ENCODE data around the gene PRRC2C.
"Not testable (repeated sequence)": the region's sequence is repeated elsewhere in the genome, so short reads cannot be mapped to it uniquely, and the experiment has no call there.

The PRRC2C gene

DNA sequence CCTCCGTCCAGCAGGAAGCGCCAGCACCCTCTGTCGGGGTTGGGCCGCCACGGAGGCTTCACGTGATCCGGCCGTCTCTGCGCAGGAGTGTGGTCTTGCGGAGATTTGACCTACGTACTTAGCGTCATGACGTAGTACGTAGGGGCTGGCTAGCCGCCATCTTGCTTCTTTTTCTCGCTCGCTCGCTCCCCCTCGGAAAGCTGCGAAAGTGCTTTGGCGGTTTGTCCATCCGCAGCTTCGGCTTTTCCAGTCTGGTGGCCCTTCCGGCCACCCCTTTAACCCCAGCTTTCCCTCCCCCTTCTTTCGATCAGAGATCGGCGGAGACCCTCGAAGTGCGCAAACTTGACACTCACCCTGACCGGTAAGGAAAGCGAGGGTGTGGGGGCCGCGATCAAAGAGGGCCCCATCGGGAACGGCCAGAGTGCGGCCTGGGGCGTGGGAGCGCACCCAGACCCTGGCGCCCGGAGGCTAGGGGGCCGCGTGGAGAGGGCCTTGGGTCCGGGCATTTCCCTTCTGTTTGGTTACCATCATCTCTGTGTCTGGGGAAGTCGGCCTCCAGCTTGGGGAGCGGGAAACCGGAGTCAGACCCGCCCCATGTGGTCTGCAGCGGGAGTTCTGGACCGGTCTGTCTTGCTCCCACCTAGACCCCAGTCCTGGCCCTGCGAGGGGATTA lies at the start of gene PRRC2C:
Gene PRRC2C (plus strand): TSS at position 156 of the 673 bp plus-strand sequence. CDS start 26,559 bp downstream, outside the sequence.
- peak; percentile 98 for DNase-seq

- DNase-seq: peak; percentile 98
Observed at GRCh38 chr1:171438441-171438840, 46.9 kb upstream of the PRRC2C start.

- not testable (repeated sequence) for DNase-seq
Observed at GRCh38 chr1:171440201-171440600, 45.1 kb upstream of the PRRC2C start.

DNA sequence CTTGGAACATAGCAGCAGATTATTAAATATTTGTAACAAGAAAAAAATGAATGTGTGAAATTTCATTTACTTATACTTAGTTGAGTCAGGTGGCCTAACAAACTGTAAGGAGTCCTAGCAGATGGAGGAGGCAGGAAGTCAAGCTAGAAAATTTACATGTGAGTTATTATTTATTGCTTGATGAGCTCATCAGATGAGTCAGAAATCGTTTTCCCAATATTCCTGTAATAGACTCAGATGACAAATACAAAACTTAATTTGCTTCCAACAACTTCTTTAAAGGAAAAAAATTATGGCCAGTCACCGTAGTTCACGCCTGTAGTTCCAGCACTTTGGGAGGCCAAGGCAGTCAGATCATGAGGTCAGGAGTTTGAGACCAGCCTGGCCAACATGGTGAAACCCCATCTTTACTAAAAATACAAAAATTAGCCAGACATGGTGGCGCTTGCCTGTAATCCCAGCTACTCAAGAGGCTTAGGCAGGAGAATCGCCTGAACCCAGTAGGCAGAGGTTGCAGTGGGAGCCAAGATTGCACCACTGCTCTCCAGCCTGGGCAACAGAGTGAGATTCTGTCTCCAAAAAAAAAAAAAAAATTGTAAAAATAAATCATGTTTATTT lies 43.9 kb upstream of the PRRC2C start:
- peak; percentile 81 for DNase-seq

DNA sequence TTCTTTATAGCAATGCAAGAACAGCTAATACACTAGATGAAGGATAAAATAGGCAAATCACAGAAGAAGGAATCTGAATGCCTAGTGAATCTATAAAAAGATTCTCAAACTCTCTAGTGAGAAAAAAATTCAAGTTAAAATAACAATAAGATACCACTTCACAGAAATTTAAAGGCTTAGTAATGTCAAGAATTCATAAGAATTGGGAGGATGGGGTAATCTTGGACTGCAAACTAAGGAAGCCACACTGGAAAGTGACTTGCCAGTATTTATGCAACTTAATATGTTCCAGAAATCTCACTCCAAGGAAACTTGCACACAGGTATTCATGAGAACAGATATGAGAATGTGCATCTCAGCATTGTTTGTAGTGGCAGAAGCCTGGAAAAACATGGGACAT lies 38.9 kb upstream of the PRRC2C start:
- peak; percentile 51 for DNase-seq

- DNase-seq: no peak
Observed at GRCh38 chr1:171455967-171456366, 29.4 kb upstream of the PRRC2C start.

DNA sequence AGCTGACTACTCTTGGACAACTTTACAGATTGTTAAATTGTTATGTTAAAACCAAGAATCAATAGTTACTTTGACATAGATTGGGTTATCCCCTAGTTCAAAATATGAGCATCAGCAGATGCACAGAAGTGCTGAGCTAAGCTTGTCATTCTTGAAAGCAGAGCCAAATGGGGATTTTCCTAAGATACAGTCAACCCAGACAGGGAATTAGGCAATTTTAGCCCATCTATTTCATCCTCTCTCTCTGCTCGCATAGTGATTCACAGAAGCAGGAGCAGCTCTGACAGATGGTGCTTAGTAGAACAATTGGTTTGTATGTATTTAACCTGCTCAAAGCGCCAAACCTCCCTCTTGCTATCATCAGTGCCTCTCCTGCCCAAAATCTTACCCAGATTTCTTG lies 27.9 kb upstream of the PRRC2C start:
- DNase-seq: peak; percentile 29

GRCh38 chr1:171460018-171460620 lies 25.2 kb upstream of the PRRC2C start:
- DNase-seq: no peak

DNA sequence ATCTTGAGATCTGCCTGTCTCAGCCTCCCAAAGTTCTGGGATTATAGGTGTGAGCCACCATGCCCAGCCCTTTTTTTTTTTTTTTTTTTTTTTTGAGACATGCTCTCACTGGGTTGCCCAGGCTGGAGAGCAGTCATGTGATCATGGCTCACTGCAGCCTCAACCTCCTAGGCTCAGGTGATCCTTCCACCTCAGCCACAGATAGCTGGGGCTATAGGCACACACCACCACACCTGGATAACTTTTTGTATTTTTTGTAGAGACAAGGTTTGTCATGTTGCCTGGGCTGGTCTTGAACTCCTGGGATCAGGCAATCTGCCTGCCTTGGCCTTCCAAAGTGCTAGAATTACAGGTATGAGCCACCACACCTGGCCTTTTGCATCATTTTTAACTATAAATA lies 17.7 kb upstream of the PRRC2C start:
- no peak for DNase-seq

GRCh38 chr1:171468120-171468750 lies 17.1 kb upstream of the PRRC2C start:
- peak; percentile 30 for DNase-seq

DNA sequence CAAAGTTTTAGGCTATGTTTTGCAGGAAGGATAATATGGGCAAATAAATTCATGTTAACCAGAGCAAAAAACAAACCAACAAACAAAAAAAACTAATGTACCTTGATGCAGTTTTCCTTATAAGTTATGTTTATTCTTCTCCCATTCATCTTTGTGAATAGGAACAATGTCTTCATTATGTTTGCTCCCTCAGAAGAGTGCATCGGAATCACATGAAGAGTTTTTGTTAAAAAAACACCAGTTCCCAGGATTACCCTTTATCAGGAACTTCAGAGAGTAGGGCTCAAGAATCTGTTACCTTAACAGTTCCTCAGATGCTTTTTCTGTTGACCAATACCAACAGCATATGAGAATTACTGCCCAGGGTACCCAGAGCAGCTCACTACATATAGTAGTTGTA lies 14.6 kb upstream of the PRRC2C start:
- DNase-seq: no peak

GRCh38 chr1:171472183-171472647 lies 13.1 kb upstream of the PRRC2C start:
- no peak for DNase-seq

DNA sequence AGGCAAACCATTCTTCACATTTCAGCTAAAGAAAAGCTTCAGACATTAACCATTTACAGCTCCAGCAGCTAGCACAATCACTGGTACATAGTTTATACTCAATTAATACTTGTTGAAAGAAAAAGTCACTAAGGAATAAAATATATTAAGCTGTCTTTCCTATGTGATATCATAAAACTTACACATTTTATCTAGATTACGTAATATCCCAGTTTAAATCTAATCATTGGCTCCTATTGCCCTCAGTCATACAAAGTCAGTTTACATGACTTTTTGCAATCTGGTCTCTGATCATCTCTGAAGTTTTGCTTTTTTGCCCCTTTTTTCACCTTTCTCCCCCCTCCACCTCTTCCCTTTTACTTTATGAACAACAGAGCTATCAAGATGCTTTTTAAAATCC lies 8.5 kb upstream of the PRRC2C start:
- DNase-seq: no peak

GRCh38 chr1:171477804-171478203 lies 7.5 kb upstream of the PRRC2C start:
- no peak for DNase-seq

DNA sequence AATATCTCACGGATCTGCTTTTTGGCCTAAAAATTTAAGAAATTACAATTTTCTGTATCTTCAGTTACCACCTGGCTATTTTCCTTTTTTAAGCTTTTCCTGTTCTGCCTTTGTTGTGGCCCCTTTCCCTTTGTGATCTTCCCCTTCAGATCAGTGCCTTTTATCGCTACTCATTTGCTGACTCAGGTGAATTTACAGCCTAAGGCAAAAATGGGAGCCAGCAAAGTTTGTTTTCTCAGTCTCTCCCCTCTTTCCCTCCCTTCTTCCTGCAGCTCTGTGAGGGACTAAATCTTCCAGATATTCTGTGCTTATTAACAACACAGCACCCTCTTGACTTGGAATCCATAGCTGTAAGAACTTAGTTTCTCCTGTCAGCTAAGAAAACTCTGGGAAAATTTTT lies 5.3 kb upstream of the PRRC2C start:
- no peak for DNase-seq

DNA sequence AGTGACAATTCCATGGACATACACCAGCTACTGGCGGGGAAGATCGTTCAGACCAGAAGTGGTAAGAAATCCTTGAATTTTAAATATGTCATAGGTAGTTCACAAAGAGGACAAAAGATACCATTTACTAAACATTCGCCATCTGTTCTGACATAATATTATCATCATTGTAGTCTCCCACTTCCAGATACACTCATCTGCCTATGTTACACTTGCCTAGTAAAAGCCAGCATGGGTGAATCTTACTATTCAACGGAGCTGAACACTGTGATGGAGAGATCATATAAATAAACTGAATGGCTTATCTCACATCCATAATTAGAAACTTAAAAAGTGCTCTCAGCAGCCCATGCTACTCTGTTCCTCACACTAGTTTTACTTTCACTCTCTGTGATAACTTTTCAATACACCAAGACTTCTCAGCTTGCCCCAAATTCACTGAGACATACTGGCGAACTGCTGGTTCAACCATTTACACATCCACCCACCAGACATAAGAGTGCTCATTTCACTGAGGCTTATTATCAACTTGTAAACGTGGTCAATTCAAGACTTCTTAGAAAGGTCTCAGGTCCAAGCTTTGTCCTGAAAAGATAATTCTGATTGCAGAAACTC lies 463 bp upstream of the PRRC2C start:
- no peak for DNase-seq

DNA sequence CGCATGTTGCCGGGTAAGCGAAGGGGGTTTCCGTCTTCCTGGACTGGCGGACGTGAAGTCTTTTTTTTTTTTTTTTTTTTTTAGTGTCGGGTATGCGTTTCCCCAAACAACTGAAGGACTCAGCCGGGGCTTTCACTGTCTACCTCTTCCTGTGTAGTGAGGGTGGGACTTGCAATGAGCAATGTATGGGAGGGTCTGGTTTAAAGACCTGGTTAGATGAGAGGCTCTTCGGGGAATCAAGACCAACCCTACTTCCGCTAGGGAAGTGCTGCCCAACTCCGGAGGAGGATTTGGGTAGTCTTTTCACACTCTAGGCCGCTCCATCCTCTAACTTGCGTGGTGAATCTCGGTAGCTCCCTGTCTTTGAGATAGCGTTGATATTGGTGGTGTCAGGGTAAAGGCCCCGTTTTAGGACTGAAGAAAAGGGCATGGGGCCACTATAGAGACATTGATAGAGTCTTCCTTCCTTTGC lies 754 bp downstream of the PRRC2C start:
- peak; percentile 68 for DNase-seq

DNA sequence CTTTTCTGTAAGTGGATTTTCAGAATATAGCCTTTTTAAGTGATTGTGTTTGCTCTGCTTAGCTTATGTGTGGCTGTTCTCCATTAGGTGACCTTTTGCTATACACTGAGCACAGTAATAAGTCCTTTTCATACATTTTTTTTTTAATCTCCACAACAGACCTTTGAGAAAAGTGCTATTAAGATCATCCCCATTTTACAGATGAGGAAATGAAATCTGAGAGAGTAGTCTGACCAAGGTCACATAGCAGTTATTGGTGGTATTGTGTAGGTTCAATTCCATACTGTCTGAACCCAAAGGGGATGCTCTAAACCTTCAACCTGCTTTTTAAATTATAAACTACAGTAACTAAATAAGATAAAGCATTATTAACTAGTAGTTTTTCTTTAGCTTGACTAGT lies 1.7 kb downstream of the PRRC2C start:
- no peak for DNase-seq

- no peak for DNase-seq
Observed at GRCh38 chr1:171488190-171488929, 3.0 kb downstream of the PRRC2C start.

- no peak for DNase-seq
Observed at GRCh38 chr1:171494076-171494475, 8.7 kb downstream of the PRRC2C start.

- DNase-seq: no peak
Observed at GRCh38 chr1:171495444-171495843, 10.1 kb downstream of the PRRC2C start.

- no peak for DNase-seq
Observed at GRCh38 chr1:171500304-171500703, 15.0 kb downstream of the PRRC2C start.
